CD4-positive, alpha-beta T cell treated with Interleukin-21 for 1 hour (primary cell): ENCODE results near the gene ITGB5.
"Not testable (repeated sequence)": the region's sequence is repeated elsewhere in the genome, so short reads cannot be mapped to it uniquely, and the experiment has no call there.

Source experiments
- DNase-seq: peaks from one replicate; pipeline ENCODE4 v3.0.0-alpha.2; 2020

ITGB5 gene

GRCh38 chr3:124810970-124811369 lies 76.2 kb downstream of the ITGB5 start:
- DNase-seq, result no peak

- no peak for DNase-seq
Measured at GRCh38 chr3:124809039-124809438, 78.1 kb downstream of the ITGB5 start.

- DNase-seq, result no peak
Measured at GRCh38 chr3:124805671-124806070, 81.5 kb downstream of the ITGB5 start.

- DNase-seq, result no peak
Measured at GRCh38 chr3:124804875-124805274, 82.3 kb downstream of the ITGB5 start.

- no peak for DNase-seq
Measured at GRCh38 chr3:124802702-124803101, 84.5 kb downstream of the ITGB5 start.

GRCh38 chr3:124802061-124802698 lies 85.0 kb downstream of the ITGB5 start:
- DNase-seq, result no peak

- DNase-seq, result no peak
Measured at GRCh38 chr3:124800511-124801258, 86.5 kb downstream of the ITGB5 start.

- no peak for DNase-seq
Measured at GRCh38 chr3:124800076-124800475, 87.1 kb downstream of the ITGB5 start.

- DNase-seq, result no peak
Measured at GRCh38 chr3:124799676-124800075, 87.5 kb downstream of the ITGB5 start.

- no peak for DNase-seq
Measured at GRCh38 chr3:124797426-124797945, 89.7 kb downstream of the ITGB5 start.

GRCh38 chr3:124796477-124796876 lies 90.7 kb downstream of the ITGB5 start:
- DNase-seq, result no peak

GRCh38 chr3:124793054-124793739 lies 94.0 kb downstream of the ITGB5 start:
- DNase-seq, result no peak

- no peak for DNase-seq
Measured at GRCh38 chr3:124792341-124793040, 94.7 kb downstream of the ITGB5 start.

- DNase-seq, result no peak
Measured at GRCh38 chr3:124791639-124792151, 95.5 kb downstream of the ITGB5 start.

- DNase-seq, result no peak
Measured at GRCh38 chr3:124791142-124791541, 96.0 kb downstream of the ITGB5 start.

- not testable (repeated sequence) for DNase-seq
Measured at GRCh38 chr3:124789103-124789502, 98.1 kb downstream of the ITGB5 start.

GRCh38 chr3:124788254-124788745 lies 98.9 kb downstream of the ITGB5 start:
- DNase-seq, result no peak

GRCh38 chr3:124787476-124788195 lies 99.5 kb downstream of the ITGB5 start:
- no peak for DNase-seq

GRCh38 chr3:124786511-124787241 lies 100.5 kb downstream of the ITGB5 start:
- no peak for DNase-seq

GRCh38 chr3:124785973-124786372 lies 101.2 kb downstream of the ITGB5 start:
- no peak for DNase-seq

- DNase-seq, result no peak
Measured at GRCh38 chr3:124784686-124785382, 102.3 kb downstream of the ITGB5 start.
